Measurements from ENCODE around the gene KLLN.
"Not testable (repeated sequence)": the region's sequence is repeated elsewhere in the genome, so short reads cannot be mapped to it uniquely, and the experiment has no call there.

Gene KLLN

GRCh38 chr10:87849001-87849400, 14.3 kb downstream of the KLLN start:
- H3K9ac ChIP-seq (ENCODE audit: low read depth, low read length): no peak overlapping the region
- no peak overlapping the region for H3K4me3 ChIP-seq (ENCODE audit: low read length)
- H3K9me3 ChIP-seq (ENCODE audit: insufficient read depth, low read depth, low read length): no peaks in the 10 kb centered on the region
- H3K4me1 ChIP-seq (ENCODE audit: insufficient read depth, low read length): no peaks in the 10 kb centered on the region
- no peaks in the 10 kb centered on the region for H3K27me3 ChIP-seq (ENCODE audit: insufficient read depth, low read length)
- no peaks in the 10 kb centered on the region for H3K36me3 ChIP-seq (ENCODE audit: insufficient read depth, low read depth, low read length)
- H3K27ac ChIP-seq (ENCODE audit: low read length): no peak overlapping the region

DNA sequence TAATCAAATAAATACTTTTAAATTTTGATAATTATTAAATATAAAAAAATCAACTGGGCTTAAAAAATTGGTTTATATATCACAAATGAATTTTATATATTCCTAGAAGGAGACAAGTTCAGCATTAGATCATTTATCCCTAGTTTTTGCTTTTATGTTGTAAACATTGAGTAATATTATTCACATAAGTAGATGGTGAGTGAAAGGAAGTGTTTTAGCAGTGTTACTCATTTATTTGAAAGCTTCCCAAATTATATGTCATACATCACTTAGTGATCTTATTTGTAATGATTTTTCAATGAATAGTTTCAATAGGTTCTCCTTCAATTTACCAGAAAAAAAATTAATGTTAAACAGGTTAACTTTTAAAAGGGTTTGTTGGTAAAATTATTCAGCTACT, 15.8 kb downstream of the KLLN start:
- H3K27ac ChIP-seq (ENCODE audit: low read length): no peak overlapping the region
- no peak overlapping the region for H3K4me3 ChIP-seq (ENCODE audit: low read length)
- H3K9me3 ChIP-seq (ENCODE audit: insufficient read depth, low read depth, low read length): no peaks in the 10 kb centered on the region
- H3K27me3 ChIP-seq (ENCODE audit: insufficient read depth, low read length): no peaks in the 10 kb centered on the region
- H3K9ac ChIP-seq (ENCODE audit: low read depth, low read length): no peak overlapping the region
- H3K4me1 ChIP-seq (ENCODE audit: insufficient read depth, low read length): no peaks in the 10 kb centered on the region
- H3K36me3 ChIP-seq (ENCODE audit: insufficient read depth, low read depth, low read length): no peaks in the 10 kb centered on the region

- H3K9me3 ChIP-seq (ENCODE audit: insufficient read depth, low read depth, low read length); H3K27ac ChIP-seq (ENCODE audit: low read length); H3K36me3 ChIP-seq (ENCODE audit: insufficient read depth, low read depth, low read length); H3K27me3 ChIP-seq (ENCODE audit: insufficient read depth, low read length); H3K9ac ChIP-seq (ENCODE audit: low read depth, low read length); H3K4me1 ChIP-seq (ENCODE audit: insufficient read depth, low read length); H3K4me3 ChIP-seq (ENCODE audit: low read length): not testable (repeated sequence)
These were observed 16.6 kb downstream of the KLLN start for GRCh38 chr10:87846711-87847110.

GRCh38 chr10:87846023-87846422, 17.3 kb downstream of the KLLN start:
- no peaks in the 10 kb centered on the region for H3K9me3 ChIP-seq (ENCODE audit: insufficient read depth, low read depth, low read length)
- H3K9ac ChIP-seq (ENCODE audit: low read depth, low read length): no peak overlapping the region
- H3K4me3 ChIP-seq (ENCODE audit: low read length): no peak overlapping the region
- no peak overlapping the region for H3K27ac ChIP-seq (ENCODE audit: low read length)
- H3K27me3 ChIP-seq (ENCODE audit: insufficient read depth, low read length): no peaks in the 10 kb centered on the region
- H3K36me3 ChIP-seq (ENCODE audit: insufficient read depth, low read depth, low read length): no peaks in the 10 kb centered on the region
- no peaks in the 10 kb centered on the region for H3K4me1 ChIP-seq (ENCODE audit: insufficient read depth, low read length)

- Histone ChIP-seq H3K4me3 (ENCODE audit: low read length) (no peak overlapping the region), H3K27ac (ENCODE audit: low read length) (no peak overlapping the region), H3K9ac (ENCODE audit: low read depth, low read length) (no peak overlapping the region), H3K9me3 (ENCODE audit: insufficient read depth, low read depth, low read length) (no peaks in the 10 kb centered on the region), H3K36me3 (ENCODE audit: insufficient read depth, low read depth, low read length) (no peaks in the 10 kb centered on the region), H3K27me3 (ENCODE audit: insufficient read depth, low read length) (no peaks in the 10 kb centered on the region), H3K4me1 (ENCODE audit: insufficient read depth, low read length) (no peaks in the 10 kb centered on the region)
These were observed 17.7 kb downstream of the KLLN start for GRCh38 chr10:87845624-87845998.

- H3K9ac ChIP-seq (ENCODE audit: low read depth, low read length): no peak overlapping the region
- H3K36me3 ChIP-seq (ENCODE audit: insufficient read depth, low read depth, low read length): no peaks in the 10 kb centered on the region
- no peak overlapping the region for H3K27ac ChIP-seq (ENCODE audit: low read length)
These were observed 18.3 kb downstream of the KLLN start for GRCh38 chr10:87844837-87845623.

GRCh38 chr10:87843714-87844113, 19.6 kb downstream of the KLLN start:
- Histone ChIP-seq H3K27ac (ENCODE audit: low read length) (no peak overlapping the region), H3K4me1 (ENCODE audit: insufficient read depth, low read length) (no peaks in the 10 kb centered on the region), H3K4me3 (ENCODE audit: low read length) (no peak overlapping the region), H3K36me3 (ENCODE audit: insufficient read depth, low read depth, low read length) (no peaks in the 10 kb centered on the region), H3K9me3 (ENCODE audit: insufficient read depth, low read depth, low read length) (no peaks in the 10 kb centered on the region), H3K27me3 (ENCODE audit: insufficient read depth, low read length) (no peaks in the 10 kb centered on the region), H3K9ac (ENCODE audit: low read depth, low read length) (no peak overlapping the region)

More at GRCh38 chr10:87844837-87845623, 18.3 kb downstream of the KLLN start:
- H3K4me3 ChIP-seq (ENCODE audit: low read length): no peak overlapping the region
- no peaks in the 10 kb centered on the region for H3K4me1 ChIP-seq (ENCODE audit: insufficient read depth, low read length)
- no peaks in the 10 kb centered on the region for H3K9me3 ChIP-seq (ENCODE audit: insufficient read depth, low read depth, low read length)
- H3K27me3 ChIP-seq (ENCODE audit: insufficient read depth, low read length): no peaks in the 10 kb centered on the region

GRCh38 chr10:87842776-87843497, 20.4 kb downstream of the KLLN start:
- H3K9ac ChIP-seq (ENCODE audit: low read depth, low read length): no peak overlapping the region
- H3K27ac ChIP-seq (ENCODE audit: low read length): no peak overlapping the region
- H3K27me3 ChIP-seq (ENCODE audit: insufficient read depth, low read length): no peaks in the 10 kb centered on the region
- no peaks in the 10 kb centered on the region for H3K9me3 ChIP-seq (ENCODE audit: insufficient read depth, low read depth, low read length)
- no peaks in the 10 kb centered on the region for H3K4me1 ChIP-seq (ENCODE audit: insufficient read depth, low read length)
- no peak overlapping the region for H3K4me3 ChIP-seq (ENCODE audit: low read length)
- no peaks in the 10 kb centered on the region for H3K36me3 ChIP-seq (ENCODE audit: insufficient read depth, low read depth, low read length)

- no peaks in the 10 kb centered on the region for H3K4me1 ChIP-seq (ENCODE audit: insufficient read depth, low read length)
- H3K9me3 ChIP-seq (ENCODE audit: insufficient read depth, low read depth, low read length): no peaks in the 10 kb centered on the region
- no peaks in the 10 kb centered on the region for H3K36me3 ChIP-seq (ENCODE audit: insufficient read depth, low read depth, low read length)
- no peak overlapping the region for H3K4me3 ChIP-seq (ENCODE audit: low read length)
- no peak overlapping the region for H3K27ac ChIP-seq (ENCODE audit: low read length)
- no peak overlapping the region for H3K9ac ChIP-seq (ENCODE audit: low read depth, low read length)
- H3K27me3 ChIP-seq (ENCODE audit: insufficient read depth, low read length): no peaks in the 10 kb centered on the region
These were observed 21.1 kb downstream of the KLLN start for GRCh38 chr10:87842220-87842641.

DNA sequence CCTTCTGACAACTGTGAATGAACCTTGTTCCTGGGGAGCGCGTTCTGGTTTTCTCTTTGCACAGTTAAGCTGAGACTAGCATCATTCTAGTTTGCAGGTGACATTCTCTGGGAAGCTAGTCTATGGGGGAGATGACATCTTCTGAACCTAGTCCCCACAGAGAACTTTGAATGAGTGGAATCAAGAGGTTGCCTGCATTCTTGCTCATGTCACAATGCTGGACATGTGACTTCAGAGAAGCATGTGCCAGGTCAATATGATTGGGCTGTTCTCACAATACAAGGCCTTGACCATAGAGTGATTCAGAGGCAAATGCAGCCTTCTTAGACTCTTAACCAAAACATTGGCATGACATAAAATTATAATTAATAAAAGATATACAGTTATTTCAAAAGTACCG, 22.1 kb downstream of the KLLN start:
- Histone ChIP-seq H3K27ac (ENCODE audit: low read length) (no peak overlapping the region), H3K4me3 (ENCODE audit: low read length) (no peak overlapping the region), H3K36me3 (ENCODE audit: insufficient read depth, low read depth, low read length) (no peaks in the 10 kb centered on the region), H3K9me3 (ENCODE audit: insufficient read depth, low read depth, low read length) (no peaks in the 10 kb centered on the region), H3K9ac (ENCODE audit: low read depth, low read length) (no peak overlapping the region), H3K4me1 (ENCODE audit: insufficient read depth, low read length) (no peaks in the 10 kb centered on the region), H3K27me3 (ENCODE audit: insufficient read depth, low read length) (no peaks in the 10 kb centered on the region)

DNA sequence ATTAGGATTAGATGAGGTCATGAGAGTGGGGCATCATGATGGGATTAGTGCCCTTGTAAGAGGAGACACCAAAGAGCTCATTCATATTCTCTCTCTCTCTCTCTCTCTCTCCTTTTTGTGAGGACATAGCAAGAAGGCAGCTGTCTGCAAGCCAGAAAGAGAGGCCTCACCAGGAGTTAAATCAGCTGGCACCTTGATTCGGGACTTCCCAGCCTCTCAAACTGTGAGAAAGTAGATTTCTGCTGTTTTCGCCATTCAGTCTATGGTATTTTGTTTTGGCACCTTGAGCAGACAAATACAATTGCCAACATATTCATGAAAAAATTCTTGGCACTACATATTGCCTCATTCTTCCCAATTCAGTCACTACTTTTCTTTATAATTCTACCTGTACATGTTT, 24.7 kb downstream of the KLLN start:
- H3K4me1 ChIP-seq (ENCODE audit: insufficient read depth, low read length): no peaks in the 10 kb centered on the region
- no peak overlapping the region for H3K9ac ChIP-seq (ENCODE audit: low read depth, low read length)
- no peak overlapping the region for H3K27ac ChIP-seq (ENCODE audit: low read length)
- H3K27me3 ChIP-seq (ENCODE audit: insufficient read depth, low read length): no peaks in the 10 kb centered on the region
- H3K4me3 ChIP-seq (ENCODE audit: low read length): no peak overlapping the region
- no peaks in the 10 kb centered on the region for H3K36me3 ChIP-seq (ENCODE audit: insufficient read depth, low read depth, low read length)
- no peaks in the 10 kb centered on the region for H3K9me3 ChIP-seq (ENCODE audit: insufficient read depth, low read depth, low read length)

- Histone ChIP-seq H3K9me3 (ENCODE audit: insufficient read depth, low read depth, low read length) (no peaks in the 10 kb centered on the region), H3K9ac (ENCODE audit: low read depth, low read length) (no peak overlapping the region), H3K36me3 (ENCODE audit: insufficient read depth, low read depth, low read length) (no peaks in the 10 kb centered on the region), H3K27me3 (ENCODE audit: insufficient read depth, low read length) (no peaks in the 10 kb centered on the region), H3K4me1 (ENCODE audit: insufficient read depth, low read length) (no peaks in the 10 kb centered on the region), H3K27ac (ENCODE audit: low read length) (no peak overlapping the region), H3K4me3 (ENCODE audit: low read length) (no peak overlapping the region)
These were observed 25.9 kb downstream of the KLLN start for GRCh38 chr10:87837445-87837844.
